Hepatocyte (in vitro differentiated cells): ENCODE results near the gene FHL3.

Source experiments
- EZH2 ChIP-seq: fragments of 200-600 bp; sonication (generic); IDR thresholded peaks from 2 replicates; pipeline ENCODE4 v1.6.1; 2016; ENCODE audit warnings: antibody characterized with exemption, mild to moderate bottlenecking, borderline replicate concordance
- EZH2phosphoT487 ChIP-seq: fragments of 200-600 bp; sonication (generic); IDR thresholded peaks from one replicate; pipeline ENCODE4 v1.6.1; 2018; ENCODE audit warnings: antibody characterized with exemption, mild to moderate bottlenecking, low read depth, moderate library complexity; ENCODE audit not compliant: unreplicated experiment, severe bottlenecking
- TF ChIP-seq, protein P1 (sequence below): fragments of 200-600 bp; sonication (generic); IDR thresholded peaks from 2 replicates; pipeline ENCODE4 v1.5.1; 2016; ENCODE audit warnings: antibody characterized with exemption, mild to moderate bottlenecking; ENCODE audit not compliant: poor library complexity

- TF ChIP-seq, protein P1, sequence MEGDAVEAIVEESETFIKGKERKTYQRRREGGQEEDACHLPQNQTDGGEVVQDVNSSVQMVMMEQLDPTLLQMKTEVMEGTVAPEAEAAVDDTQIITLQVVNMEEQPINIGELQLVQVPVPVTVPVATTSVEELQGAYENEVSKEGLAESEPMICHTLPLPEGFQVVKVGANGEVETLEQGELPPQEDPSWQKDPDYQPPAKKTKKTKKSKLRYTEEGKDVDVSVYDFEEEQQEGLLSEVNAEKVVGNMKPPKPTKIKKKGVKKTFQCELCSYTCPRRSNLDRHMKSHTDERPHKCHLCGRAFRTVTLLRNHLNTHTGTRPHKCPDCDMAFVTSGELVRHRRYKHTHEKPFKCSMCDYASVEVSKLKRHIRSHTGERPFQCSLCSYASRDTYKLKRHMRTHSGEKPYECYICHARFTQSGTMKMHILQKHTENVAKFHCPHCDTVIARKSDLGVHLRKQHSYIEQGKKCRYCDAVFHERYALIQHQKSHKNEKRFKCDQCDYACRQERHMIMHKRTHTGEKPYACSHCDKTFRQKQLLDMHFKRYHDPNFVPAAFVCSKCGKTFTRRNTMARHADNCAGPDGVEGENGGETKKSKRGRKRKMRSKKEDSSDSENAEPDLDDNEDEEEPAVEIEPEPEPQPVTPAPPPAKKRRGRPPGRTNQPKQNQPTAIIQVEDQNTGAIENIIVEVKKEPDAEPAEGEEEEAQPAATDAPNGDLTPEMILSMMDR: no peak
- TF ChIP-seq EZH2 (no peak), EZH2phosphoT487 (no peak)
Measured at GRCh38 chr1:38013227-38013622, 7.9 kb upstream of the FHL3 start.
